ENCODE results near the gene PEAK3. TPM values are rescaled to one million over a fixed set of nuclear protein-coding genes. Genes with fewer than 3 reads are reported as not detected.

Gene PEAK3
- total and polyA plus RNA-seq, 9 of the 15 experiments (the other 6 are each of a cell fraction or from before 2014, with no cell fraction given) = 0.07 to 0.40 TPM; not detected in 7

GRCh38 chr19:2270423-2271233, 11.3 kb downstream of the PEAK3 start (continued):
- 0 out of 2 replicates have a peak, but pooled peaks have one; percentile 28 for TF ChIP-seq ZNF76 (CRISPR knock-in tag; IDR thresholded peaks at IDR 0.05; ENCODE audit: borderline replicate concordance)
- no peak for TF ChIP-seq PHB (CRISPR knock-in tag; IDR thresholded peaks at IDR 0.05)
- no peak for TF ChIP-seq REST (IDR thresholded peaks at IDR 0.05; ENCODE audit: borderline replicate concordance)
- TF ChIP-seq REST (CRISPR knock-in tag; IDR thresholded peaks at IDR 0.05; ENCODE audit: low read depth) = 0 out of 2 replicates have a peak, but pooled peaks have one; percentile 54
- no peak for TF ChIP-seq ZNF764 (CRISPR knock-in tag; IDR thresholded peaks at IDR 0.05; ENCODE audit: low read depth)
- no peak for TF ChIP-seq ZNF766 (CRISPR knock-in tag; conservative IDR thresholded peaks at IDR 0.05)
- peak; percentile 31 for TF ChIP-seq PRPF4 (IDR thresholded peaks at IDR 0.05; ENCODE audit: insufficient read depth, low read depth, low read length, poor library complexity, severe bottlenecking)
- TF ChIP-seq ZNF311 (CRISPR knock-in tag; IDR thresholded peaks at IDR 0.05) = no peak
- TF ChIP-seq ZNF133 (CRISPR knock-in tag; IDR thresholded peaks at IDR 0.05) = no peak
- TF ChIP-seq ATF1 (CRISPR knock-in tag; IDR thresholded peaks at IDR 0.05) = 0 out of 2 replicates have a peak, but pooled peaks have one; percentile 6
- TF ChIP-seq ATF1 (tag; IDR thresholded peaks at IDR 0.05) = no peak
- TF ChIP-seq POLR2H (tag; IDR thresholded peaks at IDR 0.05; ENCODE audit: low read depth) = 0 out of 2 replicates have a peak, but pooled peaks have one; percentile 32
- no peak for TF ChIP-seq ZNF398 (CRISPR knock-in tag; IDR thresholded peaks at IDR 0.05)
- no peak for TF ChIP-seq FOXM1 (IDR thresholded peaks at IDR 0.05; ENCODE audit: low read depth)
- no peak for TF ChIP-seq FOXM1 (CRISPR knock-in tag; IDR thresholded peaks at IDR 0.05; ENCODE audit: low read depth)
- TF ChIP-seq MNT (conservative IDR thresholded peaks at IDR 0.05) = peak in 1 of 2 experiments; percentile 65; a peak in 1 of 4 replicates
